Suprapubic skin (tissue), 4 donors: Measurements from ENCODE around the gene CTXND1. TPM values are rescaled to one million over a fixed set of nuclear protein-coding genes. Genes with fewer than 3 reads are reported as not detected.
A peak's percentile ranks its signal among the peaks of the same experiment; 100 is the strongest.
"Not testable (repeated sequence)": the region's sequence is repeated elsewhere in the genome, so short reads cannot be mapped to it uniquely, and the experiment has no call there.

Experiments used
- DNase-seq, 2 donors: peaks; one replicate each; pipeline ENCODE4 v3.0.0-alpha.2; 2019; ENCODE audit warnings: low spot score in 2 of 2
- H3K27ac ChIP-seq: fragments of 200-600 bp; sonication (generic); one replicate; pipeline ENCODE4 v1.5.1; 2019
- H3K27me3 ChIP-seq: fragments of 200-600 bp; sonication (generic); one replicate; pipeline ENCODE4 v1.5.1; 2019
- H3K36me3 ChIP-seq: fragments of 200-600 bp; sonication (generic); one replicate; pipeline ENCODE4 v1.5.1; 2019
- H3K4me1 ChIP-seq: fragments of 200-600 bp; sonication (generic); one replicate; pipeline ENCODE4 v1.5.1; 2019
- H3K4me3 ChIP-seq: fragments of 200-600 bp; sonication (generic); one replicate; pipeline ENCODE4 v1.5.1; 2019; ENCODE audit warnings: mild to moderate bottlenecking
- H3K9me3 ChIP-seq: fragments of 200-600 bp; sonication (generic); one replicate; pipeline ENCODE4 v1.5.1; 2019
- EP300 ChIP-seq: sonication (generic); formaldehyde crosslinking; IDR thresholded peaks from one replicate; pipeline ENCODE4 v1.6.1; 2017; ENCODE audit warnings: antibody characterized with exemption
- POLR2A ChIP-seq, 2 donors: fragments of 450-650 bp; IDR thresholded peaks; one replicate each; pipeline ENCODE4 v1.6.1; 2017; ENCODE audit warnings: antibody characterized with exemption in 2 of 2, mild to moderate bottlenecking in 2 of 2, moderate library complexity in 2 of 2
- POLR2AphosphoS5 ChIP-seq, 3 donors: sonication (generic); formaldehyde crosslinking; IDR thresholded peaks; one replicate each; pipeline ENCODE4 v1.6.1; 2017; ENCODE audit warnings: antibody characterized with exemption in 3 of 3
- WGBS: methylation state at CpG from one replicate; pipeline ENCODE4 v1.1.5; 2018; 5-methylcytosine and 5-hydroxymethylcytosine counted together
- total RNA-seq, 4 donors: library from RNA; depleted of rRNA; stranded (reverse); fragments of >200 nt; gene quantifications; one replicate each; pipeline ENCODE4 v1.1.0, GENCODE V29; 2016
- TF ChIP-seq, protein P1 (sequence below), 2 donors: fragments of 200-600 bp in 1 of 2; fragments of 450-650 bp in 1 of 2; sonication (generic) in 1 of 2; IDR thresholded peaks; one replicate each; pipeline ENCODE4 v1.5.1; 2016 to 2019; ENCODE audit warnings: antibody characterized with exemption in 2 of 2, mild to moderate bottlenecking in 1 of 2, moderate library complexity in 1 of 2

CTXND1 gene
- total RNA-seq, 4 donors from 2014 or later, result 0.24 to 0.55 (median 0.49) TPM; not detected in 1

DNA sequence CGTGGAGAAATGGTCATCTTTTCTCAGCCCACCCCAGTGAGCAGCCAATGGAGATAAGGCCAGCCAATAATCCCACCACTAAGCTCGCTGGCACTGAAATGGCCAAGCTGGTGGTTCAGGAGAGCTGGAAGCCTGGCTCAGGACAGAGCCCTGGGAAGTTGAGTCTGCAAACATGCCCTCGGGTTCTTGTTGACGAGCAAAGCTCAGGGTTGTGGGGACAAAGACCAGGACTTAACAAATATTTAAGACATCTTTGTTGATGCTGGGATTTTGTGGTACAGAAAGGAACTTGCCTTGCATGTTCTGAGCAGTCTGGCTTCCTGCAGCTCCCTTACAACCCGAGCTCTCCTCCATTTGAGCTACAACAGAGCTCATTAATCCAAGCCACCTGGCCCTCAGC is 94.8 kb downstream of the CTXND1 start:
- no peak for DNase-seq
- no peak overlapping the region for H3K27ac ChIP-seq

GRCh38 chr15:80156176-80156720 is 95.8 kb downstream of the CTXND1 start:
- 92% methylated on average over 8 of the region's 8 CpGs for WGBS
- Histone ChIP-seq H3K27ac (no peak overlapping the region), H3K4me1 (peaks cover 21% of the 10 kb centered on the region)

More for the DNA sequence above, 94.8 kb downstream of the CTXND1 start:
- TF ChIP-seq EP300 (no peak), POLR2A (IDR thresholded peaks at IDR 0.05) (no peak), POLR2AphosphoS5 (IDR thresholded peaks at IDR 0.05) (no peak)
- Histone ChIP-seq H3K27me3 (no peaks in the 10 kb centered on the region), H3K36me3 (peaks cover 17% of the 10 kb centered on the region), H3K4me3 (no peak overlapping the region), H3K4me1 (peaks cover 21% of the 10 kb centered on the region), H3K9me3 (no peaks in the 10 kb centered on the region)
- WGBS, result 96% methylated on average over 5 of the region's 5 CpGs

GRCh38 chr15:80155378-80156175 is 96.4 kb downstream of the CTXND1 start:
- H3K27me3 ChIP-seq, H3K9me3 ChIP-seq, DNase-seq, H3K4me3 ChIP-seq: not testable (repeated sequence)
- peaks cover 13% of the 10 kb centered on the region for H3K36me3 ChIP-seq
- peaks cover 17% of the 10 kb centered on the region for H3K4me1 ChIP-seq
- H3K27ac ChIP-seq, result peak overlapping the region; percentile 7
- WGBS, result 67% methylated on average over 16 of the region's 16 CpGs

More at GRCh38 chr15:80156176-80156720, 95.8 kb downstream of the CTXND1 start:
- H3K9me3 ChIP-seq, result no peaks in the 10 kb centered on the region
- no peak for TF ChIP-seq EP300
- no peak for TF ChIP-seq POLR2A (IDR thresholded peaks at IDR 0.05)
- TF ChIP-seq, protein P1, sequence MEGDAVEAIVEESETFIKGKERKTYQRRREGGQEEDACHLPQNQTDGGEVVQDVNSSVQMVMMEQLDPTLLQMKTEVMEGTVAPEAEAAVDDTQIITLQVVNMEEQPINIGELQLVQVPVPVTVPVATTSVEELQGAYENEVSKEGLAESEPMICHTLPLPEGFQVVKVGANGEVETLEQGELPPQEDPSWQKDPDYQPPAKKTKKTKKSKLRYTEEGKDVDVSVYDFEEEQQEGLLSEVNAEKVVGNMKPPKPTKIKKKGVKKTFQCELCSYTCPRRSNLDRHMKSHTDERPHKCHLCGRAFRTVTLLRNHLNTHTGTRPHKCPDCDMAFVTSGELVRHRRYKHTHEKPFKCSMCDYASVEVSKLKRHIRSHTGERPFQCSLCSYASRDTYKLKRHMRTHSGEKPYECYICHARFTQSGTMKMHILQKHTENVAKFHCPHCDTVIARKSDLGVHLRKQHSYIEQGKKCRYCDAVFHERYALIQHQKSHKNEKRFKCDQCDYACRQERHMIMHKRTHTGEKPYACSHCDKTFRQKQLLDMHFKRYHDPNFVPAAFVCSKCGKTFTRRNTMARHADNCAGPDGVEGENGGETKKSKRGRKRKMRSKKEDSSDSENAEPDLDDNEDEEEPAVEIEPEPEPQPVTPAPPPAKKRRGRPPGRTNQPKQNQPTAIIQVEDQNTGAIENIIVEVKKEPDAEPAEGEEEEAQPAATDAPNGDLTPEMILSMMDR (IDR thresholded peaks at IDR 0.05), result no peak
- no peak for TF ChIP-seq POLR2AphosphoS5 (IDR thresholded peaks at IDR 0.05)
- H3K4me3 ChIP-seq, result no peak overlapping the region
- DNase-seq, result no peak
- peaks cover 13% of the 10 kb centered on the region for H3K36me3 ChIP-seq
- no peaks in the 10 kb centered on the region for H3K27me3 ChIP-seq

DNA sequence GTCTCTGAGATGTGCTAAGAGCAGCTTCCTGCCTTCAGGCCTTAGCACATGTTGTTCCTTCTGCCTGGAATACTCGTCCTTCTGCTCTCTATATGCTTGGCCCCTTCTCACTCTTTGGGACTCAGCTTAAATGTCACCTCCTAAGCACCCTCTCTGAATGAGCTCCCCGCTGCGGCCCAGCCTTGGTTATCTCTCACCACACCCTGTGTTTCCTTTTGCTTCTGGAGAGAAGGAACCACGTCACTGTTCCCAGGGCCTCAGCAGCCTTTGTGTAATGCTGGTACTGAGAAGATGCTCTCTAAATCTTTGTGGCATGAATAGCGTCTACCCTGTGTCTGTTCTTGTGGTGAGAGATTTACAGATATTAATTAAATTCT is 97.0 kb downstream of the CTXND1 start:
- Histone ChIP-seq H3K9me3 (no peaks in the 10 kb centered on the region), H3K4me1 (peaks cover 13% of the 10 kb centered on the region), H3K36me3 (peaks cover 8% of the 10 kb centered on the region), H3K27ac (no peak overlapping the region), H3K4me3 (no peak overlapping the region), H3K27me3 (no peaks in the 10 kb centered on the region)
- 96% methylated on average over 5 of the region's 5 CpGs for WGBS
- TF ChIP-seq POLR2AphosphoS5 (IDR thresholded peaks at IDR 0.05) (no peak), POLR2A (IDR thresholded peaks at IDR 0.05) (no peak), EP300 (no peak)
- TF ChIP-seq, protein P1 (IDR thresholded peaks at IDR 0.05), result no peak
- no peak for DNase-seq

DNA sequence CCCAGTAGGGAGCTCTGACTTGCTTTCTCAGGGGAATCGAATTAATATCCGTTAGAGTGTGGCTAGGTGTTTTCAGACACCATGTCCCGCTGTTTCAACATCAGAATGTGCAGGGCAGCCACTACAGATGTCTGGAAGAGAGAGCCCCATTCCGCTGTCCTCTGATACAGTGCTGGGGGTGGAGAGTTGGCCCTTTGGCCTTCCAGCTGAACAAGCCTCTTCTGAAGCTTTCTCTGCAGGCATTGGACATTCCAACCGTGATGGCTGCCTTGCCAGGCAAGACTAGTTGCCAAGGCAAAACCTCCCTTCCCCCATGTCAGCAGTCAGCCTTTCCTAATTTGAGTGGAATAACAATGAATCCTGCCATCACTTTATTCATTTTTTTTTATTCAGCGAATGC is 97.7 kb downstream of the CTXND1 start:
- Histone ChIP-seq H3K36me3 (peaks cover 1% of the 10 kb centered on the region), H3K4me3 (no peak overlapping the region), H3K4me1 (peaks cover 13% of the 10 kb centered on the region), H3K27ac (no peak overlapping the region), H3K9me3 (no peaks in the 10 kb centered on the region), H3K27me3 (no peaks in the 10 kb centered on the region)
- DNase-seq, result no peak
- no peak for TF ChIP-seq POLR2A (IDR thresholded peaks at IDR 0.05)
- TF ChIP-seq EP300, result no peak
- no peak for TF ChIP-seq POLR2AphosphoS5 (IDR thresholded peaks at IDR 0.05)
- TF ChIP-seq, protein P1 (IDR thresholded peaks at IDR 0.05), result no peak
- WGBS, result 80% methylated on average over 6 of the region's 6 CpGs

DNA sequence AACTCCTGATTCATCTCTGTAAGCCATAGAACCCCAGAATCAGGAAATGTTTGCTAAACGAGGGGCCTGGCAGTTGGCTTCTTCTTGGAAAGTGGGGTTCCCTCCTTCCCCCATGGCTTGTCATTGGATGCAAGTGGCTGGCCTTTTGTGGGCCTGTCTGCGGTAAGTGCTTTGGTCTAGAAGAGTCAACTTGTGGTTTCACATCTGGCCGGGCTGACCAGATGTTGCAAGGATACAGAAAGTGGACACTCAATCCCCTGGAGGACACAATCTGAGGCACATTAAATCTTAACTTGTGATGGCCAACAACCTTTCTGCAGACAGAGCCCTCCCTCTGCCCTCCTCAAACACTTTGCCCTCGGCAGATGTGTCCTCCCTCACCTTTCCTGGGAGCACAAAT is 98.1 kb downstream of the CTXND1 start:
- 71% methylated on average over 4 of the region's 4 CpGs for WGBS
- Histone ChIP-seq H3K27me3 (no peaks in the 10 kb centered on the region), H3K27ac (no peak overlapping the region), H3K4me3 (peak overlapping the region; percentile 83), H3K4me1 (peaks cover 13% of the 10 kb centered on the region), H3K9me3 (no peaks in the 10 kb centered on the region), H3K36me3 (no peaks in the 10 kb centered on the region)
- DNase-seq, result no peak
- TF ChIP-seq, protein P1 (IDR thresholded peaks at IDR 0.05), result no peak
- no peak for TF ChIP-seq POLR2AphosphoS5 (IDR thresholded peaks at IDR 0.05)
- TF ChIP-seq POLR2A (IDR thresholded peaks at IDR 0.05), result no peak
- no peak for TF ChIP-seq EP300
